Measurements from ENCODE around the gene TRERF1.

- TF ChIP-seq, protein P1, sequence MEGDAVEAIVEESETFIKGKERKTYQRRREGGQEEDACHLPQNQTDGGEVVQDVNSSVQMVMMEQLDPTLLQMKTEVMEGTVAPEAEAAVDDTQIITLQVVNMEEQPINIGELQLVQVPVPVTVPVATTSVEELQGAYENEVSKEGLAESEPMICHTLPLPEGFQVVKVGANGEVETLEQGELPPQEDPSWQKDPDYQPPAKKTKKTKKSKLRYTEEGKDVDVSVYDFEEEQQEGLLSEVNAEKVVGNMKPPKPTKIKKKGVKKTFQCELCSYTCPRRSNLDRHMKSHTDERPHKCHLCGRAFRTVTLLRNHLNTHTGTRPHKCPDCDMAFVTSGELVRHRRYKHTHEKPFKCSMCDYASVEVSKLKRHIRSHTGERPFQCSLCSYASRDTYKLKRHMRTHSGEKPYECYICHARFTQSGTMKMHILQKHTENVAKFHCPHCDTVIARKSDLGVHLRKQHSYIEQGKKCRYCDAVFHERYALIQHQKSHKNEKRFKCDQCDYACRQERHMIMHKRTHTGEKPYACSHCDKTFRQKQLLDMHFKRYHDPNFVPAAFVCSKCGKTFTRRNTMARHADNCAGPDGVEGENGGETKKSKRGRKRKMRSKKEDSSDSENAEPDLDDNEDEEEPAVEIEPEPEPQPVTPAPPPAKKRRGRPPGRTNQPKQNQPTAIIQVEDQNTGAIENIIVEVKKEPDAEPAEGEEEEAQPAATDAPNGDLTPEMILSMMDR (IDR thresholded peaks at IDR 0.05; ENCODE audit: low read length): no peak
- TF ChIP-seq EZH2 (IDR thresholded peaks at IDR 0.05; ENCODE audit: borderline replicate concordance, low read length): no peak
These were observed 47.9 kb downstream of the TRERF1 start for GRCh38 chr6:42403831-42404230.

Measured in OCI-LY1 (cell line).